Endothelial cell (in vitro differentiated cells): ENCODE data around the gene PPP2R3C. TPM values are rescaled to one million over a fixed set of nuclear protein-coding genes. Genes with fewer than 3 reads are reported as not detected.

ENCODE experiments used
- DNase-seq: peaks from one replicate; pipeline ENCODE4 v3.0.0; 2021; ENCODE audit warnings: low spot score
- H3K27ac Mint-ChIP-seq: one replicate; pipeline ENCODE4 v1.8.0; 2021; ENCODE audit warnings: mixed read lengths, inconsistent platforms; ENCODE audit not compliant: unreplicated experiment
- H3K27me3 Mint-ChIP-seq: one replicate; pipeline ENCODE4 v1.8.0; 2021; ENCODE audit warnings: mild to moderate bottlenecking, moderate library complexity, mixed read lengths, inconsistent platforms; ENCODE audit not compliant: unreplicated experiment
- H3K36me3 Mint-ChIP-seq: one replicate; pipeline ENCODE4 v1.8.0; 2021; ENCODE audit warnings: mild to moderate bottlenecking, low read depth, mixed read lengths, inconsistent platforms; ENCODE audit not compliant: unreplicated experiment
- H3K4me1 Mint-ChIP-seq: one replicate; pipeline ENCODE4 v1.8.0; 2021; ENCODE audit warnings: mild to moderate bottlenecking, mixed read lengths, inconsistent platforms; ENCODE audit not compliant: unreplicated experiment
- H3K4me3 Mint-ChIP-seq: one replicate; pipeline ENCODE4 v1.8.0; 2021; ENCODE audit warnings: mild to moderate bottlenecking, mixed read lengths, inconsistent platforms; ENCODE audit not compliant: unreplicated experiment
- H3K9me3 Mint-ChIP-seq: one replicate; pipeline ENCODE4 v1.8.0; 2021; ENCODE audit warnings: mixed read lengths, inconsistent platforms; ENCODE audit not compliant: unreplicated experiment
- total RNA-seq: library from RNA; stranded (reverse); fragmentation: NEBNext Ultra II Directional; extraction: Animal tissue kit (Norgen Biotek cat#: 25700); gene quantifications from one replicate; pipeline ENCODE4 v1.2.1, GENCODE V29; 2021; ENCODE audit not compliant: unreplicated experiment
- TF ChIP-seq, protein P1 (sequence below): fragments of 200-600 bp; sonication (generic); IDR thresholded peaks from one replicate; pipeline ENCODE4 v1.5.0; 2021; ENCODE audit warnings: antibody characterized with exemption; ENCODE audit not compliant: unreplicated experiment

PPP2R3C gene
- total RNA-seq, 1 donor from 2014 or later = 29.1 TPM

DNA sequence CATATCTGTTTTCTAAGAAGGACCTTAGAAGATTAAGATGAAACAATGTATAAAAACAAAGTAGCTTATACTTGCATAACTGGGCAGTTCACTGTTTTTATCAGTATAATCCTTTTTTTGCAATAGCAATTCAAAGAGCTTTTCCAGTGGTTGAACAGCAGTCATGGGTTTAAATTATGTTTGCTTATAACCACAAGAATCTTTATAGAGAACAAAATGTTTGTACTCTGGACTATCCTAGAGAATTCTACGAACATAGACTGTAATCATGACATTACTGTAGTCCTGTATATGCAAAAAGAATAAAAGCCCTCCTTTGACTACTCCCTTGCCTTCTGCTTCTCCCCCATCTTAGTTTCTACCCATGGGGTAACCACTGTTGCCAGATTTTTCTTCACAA lies 70.0 kb downstream of the PPP2R3C start:
- Mint-ChIP-seq H3K27me3 (no peaks in the 10 kb centered on the region), H3K36me3 (peaks cover 9% of the 10 kb centered on the region), H3K4me1 (no peaks in the 10 kb centered on the region), H3K4me3 (no peak overlapping the region), H3K27ac (no peak overlapping the region), H3K9me3 (no peaks in the 10 kb centered on the region)
- DNase-seq = no peak
- TF ChIP-seq, protein P1, sequence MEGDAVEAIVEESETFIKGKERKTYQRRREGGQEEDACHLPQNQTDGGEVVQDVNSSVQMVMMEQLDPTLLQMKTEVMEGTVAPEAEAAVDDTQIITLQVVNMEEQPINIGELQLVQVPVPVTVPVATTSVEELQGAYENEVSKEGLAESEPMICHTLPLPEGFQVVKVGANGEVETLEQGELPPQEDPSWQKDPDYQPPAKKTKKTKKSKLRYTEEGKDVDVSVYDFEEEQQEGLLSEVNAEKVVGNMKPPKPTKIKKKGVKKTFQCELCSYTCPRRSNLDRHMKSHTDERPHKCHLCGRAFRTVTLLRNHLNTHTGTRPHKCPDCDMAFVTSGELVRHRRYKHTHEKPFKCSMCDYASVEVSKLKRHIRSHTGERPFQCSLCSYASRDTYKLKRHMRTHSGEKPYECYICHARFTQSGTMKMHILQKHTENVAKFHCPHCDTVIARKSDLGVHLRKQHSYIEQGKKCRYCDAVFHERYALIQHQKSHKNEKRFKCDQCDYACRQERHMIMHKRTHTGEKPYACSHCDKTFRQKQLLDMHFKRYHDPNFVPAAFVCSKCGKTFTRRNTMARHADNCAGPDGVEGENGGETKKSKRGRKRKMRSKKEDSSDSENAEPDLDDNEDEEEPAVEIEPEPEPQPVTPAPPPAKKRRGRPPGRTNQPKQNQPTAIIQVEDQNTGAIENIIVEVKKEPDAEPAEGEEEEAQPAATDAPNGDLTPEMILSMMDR = no peak

DNA sequence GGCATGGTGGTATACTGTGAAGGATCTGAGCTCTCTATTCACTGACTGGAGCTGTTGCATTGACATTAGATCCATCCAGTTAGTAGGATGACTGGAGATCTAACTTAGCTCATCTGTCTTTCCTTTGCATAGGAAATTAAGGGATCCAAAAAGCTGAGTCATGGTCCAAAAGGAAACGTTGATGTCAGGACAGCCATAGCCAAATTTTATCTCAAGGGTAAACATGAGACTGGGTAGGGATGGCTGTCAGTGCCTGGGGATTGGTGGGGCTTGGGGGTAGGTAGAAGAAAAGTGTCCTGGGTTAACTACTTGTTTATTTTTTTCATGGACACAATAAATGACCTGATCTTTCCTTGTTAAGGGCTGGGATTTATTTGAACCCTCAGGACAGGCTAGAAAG lies 71.1 kb downstream of the PPP2R3C start:
- Mint-ChIP-seq H3K27ac (no peak overlapping the region), H3K4me1 (peaks cover 2% of the 10 kb centered on the region), H3K27me3 (no peaks in the 10 kb centered on the region), H3K4me3 (no peak overlapping the region), H3K9me3 (no peaks in the 10 kb centered on the region), H3K36me3 (peaks cover 4% of the 10 kb centered on the region)
- no peak for DNase-seq
- TF ChIP-seq, protein P1 = no peak

GRCh38 chr14:35047976-35048513 lies 73.7 kb downstream of the PPP2R3C start:
- peak overlapping the region; percentile 74 for H3K4me3 Mint-ChIP-seq
- TF ChIP-seq, protein P1 = no peak
- no peaks in the 10 kb centered on the region for H3K27me3 Mint-ChIP-seq
- DNase-seq = no peak
- peaks cover 7% of the 10 kb centered on the region for H3K4me1 Mint-ChIP-seq
- peaks cover 2% of the 10 kb centered on the region for H3K36me3 Mint-ChIP-seq
- H3K27ac Mint-ChIP-seq = no peak overlapping the region
- H3K9me3 Mint-ChIP-seq = no peaks in the 10 kb centered on the region

DNA sequence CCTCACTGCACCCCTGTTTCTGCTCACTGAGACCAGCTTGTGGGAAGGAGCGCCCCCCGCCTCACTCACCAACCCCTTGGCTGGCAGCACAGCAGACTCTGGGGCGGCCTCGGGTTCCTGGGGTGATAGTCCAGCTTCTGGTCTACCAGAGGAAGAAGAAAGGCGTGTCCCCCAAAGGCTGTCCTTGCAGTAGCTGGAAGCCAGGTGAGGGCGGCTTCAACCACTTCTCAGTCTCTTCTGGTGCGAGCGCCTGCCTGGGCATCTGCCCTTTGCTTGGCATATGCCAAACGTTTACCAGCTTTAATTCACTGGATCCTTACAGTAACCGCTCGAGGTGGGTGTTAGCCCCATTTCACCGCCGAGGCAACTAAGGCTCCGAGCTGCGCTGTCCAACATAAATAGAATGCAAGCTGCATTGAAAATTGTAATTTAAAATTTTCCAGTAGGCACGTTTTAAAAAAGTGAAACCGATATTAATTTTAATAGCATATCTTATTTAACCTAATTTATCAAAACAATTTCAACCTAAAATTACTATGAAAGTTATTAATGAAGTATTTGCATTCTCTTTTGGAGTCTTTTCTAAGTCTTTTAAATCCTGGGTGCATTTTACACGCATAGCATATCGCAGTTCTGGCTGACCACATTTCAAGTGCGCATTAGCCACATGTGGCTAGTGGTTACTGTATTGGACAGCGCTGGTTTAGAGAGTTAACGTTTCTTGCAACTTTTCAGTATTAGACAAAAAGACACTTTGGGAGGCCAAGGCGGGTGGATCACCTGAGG lies 74.8 kb downstream of the PPP2R3C start:
- Mint-ChIP-seq H3K27me3 (no peaks in the 10 kb centered on the region), H3K4me1 (peaks cover 7% of the 10 kb centered on the region), H3K9me3 (no peaks in the 10 kb centered on the region), H3K4me3 (peak overlapping the region; percentile 90), H3K27ac (peak overlapping the region; percentile 61), H3K36me3 (no peaks in the 10 kb centered on the region)
- DNase-seq = no peak
- TF ChIP-seq, protein P1 = no peak
